Left lung (tissue), 10 donors: ENCODE measurements around the gene CYB5R4. TPM values are rescaled to one million over a fixed set of nuclear protein-coding genes. Genes with fewer than 3 reads are reported as not detected.

Experiments
- ATAC-seq: fragments of 200-7000 bp; cut with Tn5 transposase; one replicate; pipeline ENCODE4 v1.9.1; 2020; ENCODE audit warnings: moderate library complexity
- DNase-seq, 4 donors: peaks; one replicate each; pipeline ENCODE4 v3.0.0-alpha.2; 2013 to 2020
- H3K27ac ChIP-seq, 2 donors: fragments of 200-600 bp; sonication (generic) in 1 of 2; one replicate each; pipeline versions ENCODE4 v1.5.0 to v1.8.0; 2020 to 2021
- H3K27me3 ChIP-seq, 2 donors: fragments of 200-600 bp; sonication (generic) in 1 of 2; one replicate each; pipeline versions ENCODE4 v1.5.0 to v1.8.0; 2020 to 2021
- H3K36me3 ChIP-seq, 2 donors: fragments of 200-600 bp; sonication (generic) in 1 of 2; one replicate each; pipeline versions ENCODE4 v1.5.0 to v1.8.0; 2020 to 2021
- H3K4me1 ChIP-seq, 2 donors: fragments of 200-600 bp; one replicate each; pipeline ENCODE4 v1.8.0; 2021
- H3K4me3 ChIP-seq, 2 donors: fragments of 200-600 bp; sonication (generic) in 1 of 2; one replicate each; pipeline versions ENCODE4 v1.5.0 to v1.8.0; 2020 to 2021; ENCODE audit warnings: mild to moderate bottlenecking in 1 of 2
- H3K9me3 ChIP-seq, 2 donors: fragments of 200-600 bp; sonication (generic) in 1 of 2; one replicate each; pipeline versions ENCODE4 v1.5.0 to v1.8.0; 2020 to 2021
- intact Hi-C, 2 donors: fragments of 100-400 bp; cut with DNase I; formaldehyde crosslinking; loops; one replicate each; pipeline versions ENCODE4 v1.11.2 to v1.14.2; 2022
- polyA plus RNA-seq, 6 donors: library from polyadenylated mRNA; unstranded; fragments of 120-200 nt; gene quantifications; one replicate each; pipeline ENCODE4 v1.2.1, GENCODE V29; 2013; ENCODE audit not compliant: insufficient read length in 6 of 6
- total RNA-seq, 2 donors: library from RNA; stranded (reverse); fragmentation: NEBNext Ultra II Directional; extraction: Animal tissue kit (Norgen Biotek cat#: 25700); gene quantifications; one replicate each; pipeline ENCODE4 v1.2.1, GENCODE V29; 2021
- TF ChIP-seq, protein P1 (sequence below), 2 donors: fragments of 200-600 bp; sonication (generic) in 1 of 2; IDR thresholded peaks; one replicate each; pipeline versions ENCODE4 v1.5.0 to v1.8.0; 2021; ENCODE audit warnings: antibody characterized with exemption in 2 of 2
- donor health status: DM: no; HTN: yes; CAD: no.
- donor health status: DM: no; HTN: no; CAD: no.

CYB5R4 gene
- total and polyA plus RNA-seq, 8 donors = 9.0 to 44.3 (median 12.9) TPM

GRCh38 chr6:83870649-83871048, 11.2 kb downstream of the CYB5R4 start:
- DNase-seq = no peak
- TF ChIP-seq, protein P1, sequence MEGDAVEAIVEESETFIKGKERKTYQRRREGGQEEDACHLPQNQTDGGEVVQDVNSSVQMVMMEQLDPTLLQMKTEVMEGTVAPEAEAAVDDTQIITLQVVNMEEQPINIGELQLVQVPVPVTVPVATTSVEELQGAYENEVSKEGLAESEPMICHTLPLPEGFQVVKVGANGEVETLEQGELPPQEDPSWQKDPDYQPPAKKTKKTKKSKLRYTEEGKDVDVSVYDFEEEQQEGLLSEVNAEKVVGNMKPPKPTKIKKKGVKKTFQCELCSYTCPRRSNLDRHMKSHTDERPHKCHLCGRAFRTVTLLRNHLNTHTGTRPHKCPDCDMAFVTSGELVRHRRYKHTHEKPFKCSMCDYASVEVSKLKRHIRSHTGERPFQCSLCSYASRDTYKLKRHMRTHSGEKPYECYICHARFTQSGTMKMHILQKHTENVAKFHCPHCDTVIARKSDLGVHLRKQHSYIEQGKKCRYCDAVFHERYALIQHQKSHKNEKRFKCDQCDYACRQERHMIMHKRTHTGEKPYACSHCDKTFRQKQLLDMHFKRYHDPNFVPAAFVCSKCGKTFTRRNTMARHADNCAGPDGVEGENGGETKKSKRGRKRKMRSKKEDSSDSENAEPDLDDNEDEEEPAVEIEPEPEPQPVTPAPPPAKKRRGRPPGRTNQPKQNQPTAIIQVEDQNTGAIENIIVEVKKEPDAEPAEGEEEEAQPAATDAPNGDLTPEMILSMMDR (IDR thresholded peaks at IDR 0.05) = no peak
- no peaks in the 10 kb centered on the region for H3K9me3 ChIP-seq
- H3K27me3 ChIP-seq = no peaks in the 10 kb centered on the region
- H3K36me3 ChIP-seq = peaks cover 0 to 7% of the 10 kb centered on the region in 2 donors
- H3K27ac ChIP-seq = no peak overlapping the region
- no peak overlapping the region for H3K4me3 ChIP-seq
- peaks cover 0 to 8% of the 10 kb centered on the region in 2 donors for H3K4me1 ChIP-seq
- no peak for ATAC-seq
- intact Hi-C loops = no loop called here

GRCh38 chr6:83872386-83873118, 13.1 kb downstream of the CYB5R4 start:
- intact Hi-C loops = no loop called here

GRCh38 chr6:83873869-83874268, 14.4 kb downstream of the CYB5R4 start:
- TF ChIP-seq, protein P1 (IDR thresholded peaks at IDR 0.05) = no peak
- intact Hi-C loops = no loop called here
- DNase-seq (no peak), ATAC-seq (no peak)
- Histone ChIP-seq H3K27ac (peak overlapping the region in 1 of 2 donors; percentile 36), H3K27me3 (no peaks in the 10 kb centered on the region), H3K36me3 (peaks cover 0 to 5% of the 10 kb centered on the region in 2 donors), H3K4me3 (no peak overlapping the region), H3K4me1 (peaks cover 0 to 10% of the 10 kb centered on the region in 2 donors), H3K9me3 (no peaks in the 10 kb centered on the region)

More at GRCh38 chr6:83872386-83873118, 13.1 kb downstream of the CYB5R4 start:
- no peak overlapping the region for H3K4me3 ChIP-seq
- peaks cover 0 to 5% of the 10 kb centered on the region in 2 donors for H3K36me3 ChIP-seq
- no peaks in the 10 kb centered on the region for H3K27me3 ChIP-seq
- H3K4me1 ChIP-seq = peaks cover 0 to 8% of the 10 kb centered on the region in 2 donors
- H3K9me3 ChIP-seq = no peaks in the 10 kb centered on the region
- DNase-seq (no peak), ATAC-seq (no peak)
- TF ChIP-seq, protein P1 (IDR thresholded peaks at IDR 0.05) = no peak
- no peak overlapping the region for H3K27ac ChIP-seq

DNA sequence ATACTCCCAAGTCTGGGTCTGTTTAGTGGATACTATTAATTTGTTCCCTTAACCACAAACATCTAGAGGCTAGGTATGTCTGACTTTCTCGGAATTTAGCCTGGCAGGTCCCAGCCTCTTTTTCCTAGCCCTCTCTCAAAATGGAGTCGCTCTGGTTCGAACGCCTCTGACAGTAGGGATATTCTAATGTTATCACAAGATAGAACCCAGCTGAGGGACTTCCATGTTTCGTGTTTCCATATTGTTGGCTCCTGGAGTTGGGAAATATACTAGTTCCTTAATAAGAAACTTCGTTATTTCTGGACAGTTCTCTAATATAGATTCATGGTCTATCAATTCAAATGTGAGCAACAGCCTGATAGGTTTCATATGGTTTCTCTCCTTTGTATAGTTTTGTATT, 16.4 kb downstream of the CYB5R4 start:
- no peak overlapping the region for H3K4me3 ChIP-seq
- H3K27me3 ChIP-seq = no peaks in the 10 kb centered on the region
- H3K27ac ChIP-seq = no peak overlapping the region
- H3K9me3 ChIP-seq = no peaks in the 10 kb centered on the region
- intact Hi-C loops = no loop called here
- peaks cover 0 to 13% of the 10 kb centered on the region in 2 donors for H3K4me1 ChIP-seq
- H3K36me3 ChIP-seq = no peaks in the 10 kb centered on the region
- ATAC-seq (no peak), DNase-seq (no peak)
- TF ChIP-seq, protein P1 (IDR thresholded peaks at IDR 0.05) = no peak

DNA sequence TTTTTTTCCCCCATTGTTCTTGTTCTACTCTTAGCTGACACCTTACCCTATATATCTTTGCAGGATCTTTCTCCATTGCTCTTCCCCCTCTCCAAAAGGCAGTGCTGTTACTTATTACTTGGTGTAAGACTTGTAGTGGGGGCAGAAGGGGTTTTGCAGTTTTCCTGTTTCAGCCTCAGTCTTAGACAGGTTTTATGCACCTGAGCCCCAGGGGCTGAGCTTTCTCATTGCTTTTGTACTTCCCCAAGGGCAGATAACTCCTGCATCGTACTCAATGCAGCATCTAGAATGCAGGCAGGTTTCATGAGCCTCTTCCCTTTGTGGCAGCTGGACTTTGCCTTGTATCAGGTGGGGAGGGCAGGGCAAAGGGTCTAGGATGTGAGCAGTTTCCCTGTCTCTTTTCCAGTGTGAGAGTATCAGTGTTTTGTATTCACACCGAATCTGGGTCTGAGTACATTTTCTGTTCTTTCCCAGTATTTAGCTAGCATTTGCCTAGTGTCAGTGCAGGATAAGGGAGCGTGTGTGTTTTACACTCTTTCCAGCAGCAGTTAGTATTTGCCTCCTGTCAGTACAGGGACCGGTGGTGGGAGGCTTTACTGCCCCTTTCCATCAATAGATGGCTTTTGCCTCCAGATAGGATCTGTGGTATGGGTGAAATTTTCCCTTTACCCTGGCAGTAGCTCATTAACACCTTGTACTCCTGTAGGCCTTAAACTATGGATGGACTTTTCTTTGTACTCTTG, 19.6 kb downstream of the CYB5R4 start:
- no peaks in the 10 kb centered on the region for H3K9me3 ChIP-seq
- no peak overlapping the region for H3K27ac ChIP-seq
- no peak for DNase-seq
- H3K4me1 ChIP-seq = peaks cover 0 to 6% of the 10 kb centered on the region in 2 donors
- no peaks in the 10 kb centered on the region for H3K36me3 ChIP-seq
- intact Hi-C loops = no loop called here
- H3K4me3 ChIP-seq = no peak overlapping the region
- TF ChIP-seq, protein P1 (IDR thresholded peaks at IDR 0.05) = no peak
- H3K27me3 ChIP-seq = no peaks in the 10 kb centered on the region
- ATAC-seq = no peak
